Natural killer cell (primary cell): Measurements from ENCODE around the gene ANAPC16. TPM values are rescaled to one million over a fixed set of nuclear protein-coding genes. Genes with fewer than 3 reads are reported as not detected.

Source experiments
- ATAC-seq, 3 donors: fragments of 150-1000 bp in 2 of 3; fragments of 200-7000 bp in 1 of 3; cut with Tn5 transposase; 1 replicate in 1 of 3; 2 replicates in 2 of 3; pipeline ENCODE4 v1.10.0; 2021; ENCODE audit warnings: mild to moderate bottlenecking in 2 of 3, moderate library complexity in 2 of 3
- DNase-seq, 2 donors: peaks; one replicate each; pipeline versions ENCODE4 v3.0.0 to v3.0.0-alpha.2; 2013 to 2021; ENCODE audit warnings: mixed read lengths in 1 of 2
- H3K27ac ChIP-seq: one replicate; pipeline ENCODE4 v1.5.1; 2013; ENCODE audit warnings: mild to moderate bottlenecking, low read length
- H3K27me3 ChIP-seq: one replicate; pipeline ENCODE4 v1.6.1; 2013; ENCODE audit warnings: low read length; ENCODE audit not compliant: control insufficient read depth, insufficient read depth
- H3K36me3 ChIP-seq: one replicate; pipeline ENCODE4 v1.6.1; 2013; ENCODE audit warnings: low read length; ENCODE audit not compliant: control insufficient read depth, insufficient read depth
- H3K4me1 ChIP-seq: one replicate; pipeline ENCODE4 v1.6.1; 2013; ENCODE audit warnings: low read length; ENCODE audit not compliant: control insufficient read depth, insufficient read depth
- H3K4me3 ChIP-seq: one replicate; pipeline ENCODE4 v1.5.1; 2013; ENCODE audit warnings: low read length
- H3K9me3 ChIP-seq: one replicate; pipeline ENCODE4 v1.6.1; 2013; ENCODE audit warnings: low read length; ENCODE audit not compliant: control insufficient read depth, insufficient read depth
- H3K27ac Mint-ChIP-seq, 2 donors: one replicate each; pipeline ENCODE4 v1.8.0; 2022; ENCODE audit warnings: mild to moderate bottlenecking in 2 of 2, mixed read lengths in 2 of 2, moderate library complexity in 1 of 2
- H3K27me3 Mint-ChIP-seq, 2 donors: one replicate each; pipeline ENCODE4 v1.8.0; 2022; ENCODE audit warnings: low read depth in 2 of 2, mixed read lengths in 2 of 2
- H3K36me3 Mint-ChIP-seq: one replicate; pipeline ENCODE4 v1.8.0; 2022; ENCODE audit warnings: mixed read lengths
- H3K4me1 Mint-ChIP-seq, 2 donors: one replicate each; pipeline ENCODE4 v1.8.0; 2022; ENCODE audit warnings: mixed read lengths in 2 of 2
- H3K4me3 Mint-ChIP-seq: one replicate; pipeline ENCODE4 v1.8.0; 2022; ENCODE audit warnings: mild to moderate bottlenecking, moderate library complexity, mixed read lengths
- H3K9me3 Mint-ChIP-seq, 2 donors: one replicate each; pipeline ENCODE4 v1.8.0; 2022; ENCODE audit warnings: mixed read lengths in 2 of 2
- CTCF ChIP-seq: fragments of 200-600 bp; IDR thresholded peaks from one replicate; pipeline ENCODE4 v1.8.0; 2022; ENCODE audit warnings: antibody characterized with exemption
- WGBS: methylation state at CpG from one replicate; pipeline ENCODE4 v1.1.7; 2013; ENCODE audit warnings: missing lambda C conversion rate; ENCODE audit not compliant: insufficient coverage; 5-methylcytosine and 5-hydroxymethylcytosine counted together
- intact Hi-C: fragments of 100-400 bp; cut with micrococcal nuclease; formaldehyde crosslinking; loops from one replicate; pipeline ENCODE4 v1.14.2; 2022
- total RNA-seq, 4 donors: library from RNA; stranded (reverse); fragments of 120-200 nt in 1 of 4; gene quantifications; one replicate each; pipeline versions ENCODE4 v1.2.3 to v1.2.4, GENCODE V29; 2013 to 2022

Gene ANAPC16
- total RNA-seq, 3 donors from 2014 or later (not counting 1 experiment from before 2014, with no cell fraction given): 70.9 to 77.0 (median 71.0) TPM

GRCh38 chr10:72200883-72201282 lies 14.9 kb upstream of the ANAPC16 start:
- Histone ChIP-seq H3K4me1 (no peaks in the 10 kb centered on the region), H3K9me3 (no peaks in the 10 kb centered on the region), H3K27ac (no peak overlapping the region), H3K36me3 (peaks cover 34% of the 10 kb centered on the region), H3K4me3 (no peak overlapping the region), H3K27me3 (no peaks in the 10 kb centered on the region)
- no peak for ATAC-seq
- no peak for TF ChIP-seq CTCF
- DNase-seq: no peak
- 98% methylated on average over 3 of the region's 3 CpGs for WGBS
- peaks cover 6% of the 10 kb centered on the region for H3K36me3 Mint-ChIP-seq
- no peaks in the 10 kb centered on the region for H3K9me3 Mint-ChIP-seq
- no peak overlapping the region for H3K27ac Mint-ChIP-seq
- no peak overlapping the region for H3K4me3 Mint-ChIP-seq
- intact Hi-C loops: no loop called here
- no peaks in the 10 kb centered on the region for H3K27me3 Mint-ChIP-seq
- peaks cover 0 to 4% of the 10 kb centered on the region in 2 donors for H3K4me1 Mint-ChIP-seq

- 97% methylated on average over 5 of the region's 5 CpGs for WGBS
Measured at GRCh38 chr10:72201293-72201692, 14.5 kb upstream of the ANAPC16 start.

GRCh38 chr10:72204296-72204695 lies 11.5 kb upstream of the ANAPC16 start:
- H3K4me3 Mint-ChIP-seq: no peak overlapping the region
- H3K4me1 Mint-ChIP-seq: peaks cover 0 to 4% of the 10 kb centered on the region in 2 donors
- Histone ChIP-seq H3K36me3 (peaks cover 40% of the 10 kb centered on the region), H3K4me1 (no peaks in the 10 kb centered on the region), H3K9me3 (no peaks in the 10 kb centered on the region), H3K27ac (no peak overlapping the region), H3K27me3 (no peaks in the 10 kb centered on the region), H3K4me3 (no peak overlapping the region)
- no peaks in the 10 kb centered on the region for H3K27me3 Mint-ChIP-seq
- WGBS: 95% methylated on average over 7 of the region's 9 CpGs
- DNase-seq (no peak), ATAC-seq (no peak)
- intact Hi-C loops: no loop called here
- H3K9me3 Mint-ChIP-seq: no peaks in the 10 kb centered on the region
- peaks cover 6% of the 10 kb centered on the region for H3K36me3 Mint-ChIP-seq
- no peak for TF ChIP-seq CTCF
- no peak overlapping the region for H3K27ac Mint-ChIP-seq

More at GRCh38 chr10:72201293-72201692, 14.5 kb upstream of the ANAPC16 start:
- no peak for TF ChIP-seq CTCF
- intact Hi-C loops: no loop called here
- H3K4me3 Mint-ChIP-seq: no peak overlapping the region
- peaks cover 6% of the 10 kb centered on the region for H3K36me3 Mint-ChIP-seq
- H3K9me3 ChIP-seq: no peaks in the 10 kb centered on the region
- H3K27me3 ChIP-seq: no peaks in the 10 kb centered on the region
- H3K4me3 ChIP-seq: no peak overlapping the region
- ATAC-seq: no peak
- H3K9me3 Mint-ChIP-seq: no peaks in the 10 kb centered on the region
- H3K36me3 ChIP-seq: peaks cover 34% of the 10 kb centered on the region
- no peaks in the 10 kb centered on the region for H3K4me1 ChIP-seq
- H3K27ac ChIP-seq: no peak overlapping the region
- H3K27me3 Mint-ChIP-seq: no peaks in the 10 kb centered on the region
- DNase-seq: no peak
- H3K27ac Mint-ChIP-seq: no peak overlapping the region
- H3K4me1 Mint-ChIP-seq: peaks cover 0 to 4% of the 10 kb centered on the region in 2 donors

- Mint-ChIP-seq H3K9me3 (no peaks in the 10 kb centered on the region), H3K36me3 (peaks cover 6% of the 10 kb centered on the region), H3K27ac (no peak overlapping the region), H3K4me3 (no peak overlapping the region), H3K27me3 (no peaks in the 10 kb centered on the region), H3K4me1 (peaks cover 0 to 4% of the 10 kb centered on the region in 2 donors)
- intact Hi-C loops: no loop called here
- Histone ChIP-seq H3K27ac (no peak overlapping the region), H3K36me3 (peaks cover 43% of the 10 kb centered on the region), H3K27me3 (no peaks in the 10 kb centered on the region), H3K4me3 (no peak overlapping the region), H3K9me3 (no peaks in the 10 kb centered on the region), H3K4me1 (no peaks in the 10 kb centered on the region)
- TF ChIP-seq CTCF: no peak
- DNase-seq (no peak), ATAC-seq (no peak)
- WGBS: 95% methylated on average over 1 of the region's 1 CpG
Measured at GRCh38 chr10:72204724-72205123, 11.1 kb upstream of the ANAPC16 start.
